IPS-18a (cell line): ENCODE results near the gene CGNL1.

Experiments
- H3K27ac ChIP-seq: one replicate; pipeline ENCODE4 v1.5.1; 2013; ENCODE audit warnings: low read length
- H3K27me3 ChIP-seq: one replicate; pipeline ENCODE4 v1.6.1; 2013; ENCODE audit warnings: mild to moderate bottlenecking, low read length; ENCODE audit not compliant: control insufficient read depth, insufficient read depth
- H3K36me3 ChIP-seq: one replicate; pipeline ENCODE4 v1.6.1; 2013; ENCODE audit warnings: low read depth, low read length; ENCODE audit not compliant: control insufficient read depth
- H3K4me1 ChIP-seq: one replicate; pipeline ENCODE4 v1.6.1; 2013; ENCODE audit warnings: low read depth, low read length; ENCODE audit not compliant: control insufficient read depth
- H3K4me3 ChIP-seq: one replicate; pipeline ENCODE4 v1.5.1; 2013; ENCODE audit warnings: low read length
- H3K9ac ChIP-seq: one replicate; pipeline ENCODE4 v1.6.1; 2013; ENCODE audit warnings: mild to moderate bottlenecking, low read length, moderate library complexity
- H3K9me3 ChIP-seq: one replicate; pipeline ENCODE4 v1.6.1; 2013; ENCODE audit warnings: low read depth, low read length; ENCODE audit not compliant: control insufficient read depth

The CGNL1 gene

DNA sequence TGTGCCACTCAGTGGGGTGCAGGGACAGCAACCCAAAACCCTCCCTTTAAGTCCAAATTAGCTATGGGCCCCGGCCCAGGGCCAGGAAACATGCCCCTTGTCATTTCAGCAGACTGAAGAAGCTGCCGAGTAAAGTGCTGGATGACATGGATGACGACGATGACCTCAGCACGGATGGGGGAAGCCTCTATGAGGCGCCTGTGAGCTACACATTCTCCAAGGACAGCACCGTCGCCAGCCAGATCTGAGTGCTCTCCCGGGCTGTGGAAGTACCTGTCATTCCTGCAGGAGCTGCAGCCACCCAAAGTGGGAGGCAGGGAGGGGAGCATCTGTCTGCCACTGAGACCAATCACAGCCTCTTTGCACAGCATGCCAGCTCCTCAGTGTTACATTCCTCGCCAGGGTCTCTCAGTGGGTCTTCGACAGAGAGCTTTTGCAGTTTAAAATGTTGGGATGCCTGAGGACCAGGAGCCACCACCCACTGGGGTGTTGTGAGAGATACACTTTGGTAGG is 171.0 kb downstream of the CGNL1 start:
- Histone ChIP-seq H3K4me1 (peaks cover 14% of the 10 kb centered on the region), H3K27me3 (no peaks in the 10 kb centered on the region), H3K27ac (no peak overlapping the region)

DNA sequence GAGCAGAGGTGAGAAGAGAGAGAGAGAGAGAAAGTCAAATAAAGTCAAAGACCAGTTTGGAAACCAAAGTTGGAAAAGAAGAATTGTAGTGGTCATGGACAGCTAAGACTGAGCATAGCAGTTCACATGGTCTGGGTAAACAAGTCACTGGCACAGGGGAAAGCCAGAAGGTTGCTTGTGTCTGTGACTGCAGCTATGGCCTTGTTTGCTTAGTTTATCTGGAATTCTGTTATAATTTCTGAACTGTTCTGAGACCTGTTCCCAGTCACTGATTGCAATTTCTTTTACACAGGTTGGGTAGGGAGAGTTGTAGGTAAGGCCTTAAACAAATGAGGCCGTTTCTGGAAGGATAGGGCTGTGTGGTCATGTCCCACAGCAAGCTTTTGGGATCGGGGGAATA is 172.0 kb downstream of the CGNL1 start:
- Histone ChIP-seq H3K9me3 (no peaks in the 10 kb centered on the region), H3K36me3 (peaks cover 47% of the 10 kb centered on the region), H3K4me1 (peaks cover 14% of the 10 kb centered on the region), H3K9ac (no peak overlapping the region), H3K4me3 (no peak overlapping the region), H3K27me3 (no peaks in the 10 kb centered on the region), H3K27ac (no peak overlapping the region)

More for the DNA sequence above, 171.0 kb downstream of the CGNL1 start:
- Histone ChIP-seq H3K9ac (no peak overlapping the region), H3K36me3 (peaks cover 47% of the 10 kb centered on the region), H3K4me3 (no peak overlapping the region), H3K9me3 (no peaks in the 10 kb centered on the region)

DNA sequence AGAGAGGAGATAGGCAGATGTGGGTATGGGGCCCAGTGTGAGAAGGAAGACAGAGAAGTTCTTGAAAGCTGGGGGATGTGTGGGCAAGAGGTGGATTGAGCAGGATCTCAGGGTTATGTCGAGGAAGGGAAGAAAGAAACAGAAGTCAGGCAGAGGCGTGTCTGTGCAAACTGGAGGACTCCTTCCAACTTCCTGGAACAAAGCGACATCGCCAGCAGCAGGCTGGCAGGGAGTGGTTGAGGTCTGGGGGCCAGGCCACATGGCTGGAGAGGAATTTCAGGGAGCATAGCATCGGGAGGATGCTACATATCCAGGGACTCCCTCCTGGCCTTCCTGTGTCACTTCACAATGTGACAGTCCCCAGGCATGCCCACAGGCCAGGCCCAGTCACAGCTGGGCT is 172.5 kb downstream of the CGNL1 start:
- no peak overlapping the region for H3K4me3 ChIP-seq
- H3K27ac ChIP-seq = no peak overlapping the region
- peaks cover 42% of the 10 kb centered on the region for H3K36me3 ChIP-seq
- H3K4me1 ChIP-seq = peaks cover 14% of the 10 kb centered on the region
- no peaks in the 10 kb centered on the region for H3K27me3 ChIP-seq
- no peaks in the 10 kb centered on the region for H3K9me3 ChIP-seq
- H3K9ac ChIP-seq = no peak overlapping the region

DNA sequence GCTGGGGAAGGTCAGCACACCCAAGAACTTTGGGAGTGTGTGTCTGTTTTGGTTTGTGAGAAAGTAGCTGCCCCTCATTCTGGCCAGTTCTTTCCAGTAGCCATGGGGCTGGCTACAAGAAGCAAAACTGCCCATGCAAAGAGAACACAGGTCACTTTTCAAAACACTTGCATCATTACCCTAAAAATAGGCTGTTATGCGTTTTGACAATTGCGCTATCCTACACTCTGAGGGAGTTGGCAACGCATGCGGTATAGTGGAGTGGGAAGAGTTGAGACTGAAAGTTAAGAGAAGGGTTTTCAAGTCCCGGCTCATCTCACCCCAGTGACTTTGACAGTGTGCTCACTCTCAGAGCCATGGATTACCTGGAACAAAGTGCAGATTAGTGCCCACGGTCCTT is 173.6 kb downstream of the CGNL1 start:
- H3K27me3 ChIP-seq = no peaks in the 10 kb centered on the region
- no peak overlapping the region for H3K9ac ChIP-seq
- no peak overlapping the region for H3K4me3 ChIP-seq
- no peaks in the 10 kb centered on the region for H3K9me3 ChIP-seq
- H3K4me1 ChIP-seq = peaks cover 14% of the 10 kb centered on the region
- peaks cover 32% of the 10 kb centered on the region for H3K36me3 ChIP-seq
- no peak overlapping the region for H3K27ac ChIP-seq

DNA sequence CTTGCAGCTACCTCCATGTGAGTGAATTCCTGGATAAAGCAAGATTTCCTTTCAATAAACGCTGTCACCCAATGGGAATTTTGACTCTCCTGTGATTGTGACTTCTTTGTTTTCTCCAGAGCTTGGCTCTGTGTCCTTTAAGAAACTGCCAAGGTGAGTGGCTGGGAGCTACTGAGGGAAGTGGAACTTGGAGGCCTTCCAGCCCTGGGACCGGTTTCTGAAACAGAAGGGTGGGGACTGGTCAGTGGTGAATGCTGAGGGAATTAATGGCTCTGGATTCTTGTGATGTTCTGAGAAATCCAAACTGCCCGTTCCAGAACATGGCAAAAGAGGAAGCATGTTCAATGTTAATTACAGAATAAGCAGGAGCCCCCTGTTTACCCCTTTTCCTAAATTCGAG is 174.3 kb downstream of the CGNL1 start:
- Histone ChIP-seq H3K4me1 (peaks cover 14% of the 10 kb centered on the region), H3K27ac (no peak overlapping the region), H3K9me3 (no peaks in the 10 kb centered on the region), H3K36me3 (peaks cover 26% of the 10 kb centered on the region), H3K27me3 (no peaks in the 10 kb centered on the region), H3K4me3 (no peak overlapping the region), H3K9ac (no peak overlapping the region)

DNA sequence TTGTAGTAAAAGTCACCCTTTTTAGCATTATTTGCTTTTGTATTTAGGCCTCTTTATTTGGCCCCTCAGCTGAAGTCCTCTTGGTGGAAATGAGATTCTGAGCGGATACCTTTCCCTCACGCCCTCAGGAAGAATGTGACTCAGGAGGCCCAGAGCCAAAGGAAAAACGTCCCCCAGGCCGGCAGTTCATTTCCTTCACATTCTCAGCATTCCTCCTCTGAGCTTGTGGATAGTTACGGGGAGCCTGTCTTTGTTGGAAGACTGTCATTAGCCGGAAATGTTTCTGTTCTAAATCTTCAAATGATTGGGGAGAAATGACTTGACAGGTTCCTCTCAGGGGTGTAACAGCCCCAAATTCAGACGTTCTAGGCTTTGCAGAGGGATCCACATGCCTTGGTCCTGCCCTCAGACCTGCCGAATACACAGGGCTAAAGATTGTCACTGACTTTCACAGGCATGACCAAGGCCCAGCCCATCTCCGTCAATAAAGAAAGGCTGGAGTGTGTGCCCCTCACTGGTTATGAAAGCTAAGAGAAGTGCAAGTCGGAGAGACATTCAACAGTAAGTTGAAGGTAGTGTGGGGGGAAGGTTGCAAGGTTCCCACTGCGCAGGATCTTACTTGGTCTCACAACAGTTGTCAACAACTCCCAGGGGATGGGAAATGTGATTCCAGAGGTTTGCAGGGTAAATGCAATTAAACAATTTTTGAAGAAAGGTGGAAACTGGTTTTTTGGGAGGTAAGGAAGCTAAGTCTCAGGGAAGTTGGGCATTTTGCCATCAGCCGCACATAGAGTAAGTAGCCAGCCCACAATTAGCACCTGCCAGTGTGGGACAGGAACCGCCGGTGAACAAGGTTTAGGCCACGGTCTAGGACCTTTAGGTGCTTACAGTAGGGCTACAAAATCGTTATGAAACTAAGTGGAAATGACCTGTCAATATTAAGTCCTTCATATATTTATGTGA is 175.7 kb downstream of the CGNL1 start:
- Histone ChIP-seq H3K4me3 (no peak overlapping the region), H3K9ac (no peak overlapping the region), H3K27ac (no peak overlapping the region)

DNA sequence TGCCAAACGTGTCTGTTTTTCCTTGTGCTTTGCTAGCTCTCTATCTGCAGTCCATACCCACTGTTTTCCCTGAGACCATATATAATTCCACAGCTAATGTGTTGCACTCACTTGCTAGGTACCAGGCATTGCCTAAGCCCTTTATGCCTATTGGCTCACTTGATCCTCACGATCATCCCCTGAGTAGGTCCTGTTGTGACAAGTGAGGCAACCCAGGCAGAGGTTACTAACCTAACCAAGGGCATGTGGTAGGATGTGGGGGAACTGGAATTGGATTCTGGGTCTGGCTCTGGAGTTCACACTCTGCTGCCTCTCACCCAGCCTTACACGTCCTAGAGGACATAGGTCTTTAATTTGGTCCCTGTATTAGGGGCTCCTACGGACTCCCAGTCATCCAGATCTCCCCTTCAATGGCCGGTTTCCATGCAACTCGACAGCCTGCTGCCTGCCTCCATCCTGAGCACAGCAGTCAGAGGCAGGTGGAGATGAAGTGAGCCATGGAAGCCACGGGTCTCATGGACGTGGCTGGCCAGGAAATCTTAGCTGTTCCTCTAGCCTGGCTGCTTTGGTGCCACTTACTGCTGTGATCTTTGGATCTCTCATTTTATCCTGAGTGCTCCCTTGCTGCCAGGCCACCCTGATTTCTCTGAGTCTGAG is 176.5 kb downstream of the CGNL1 start:
- Histone ChIP-seq H3K9me3 (no peaks in the 10 kb centered on the region), H3K27ac (no peak overlapping the region), H3K9ac (no peak overlapping the region), H3K27me3 (no peaks in the 10 kb centered on the region), H3K4me3 (no peak overlapping the region), H3K36me3 (peaks cover 15% of the 10 kb centered on the region), H3K4me1 (peaks cover 14% of the 10 kb centered on the region)

More for the DNA sequence above, 175.7 kb downstream of the CGNL1 start:
- Histone ChIP-seq H3K4me1 (peaks cover 14% of the 10 kb centered on the region), H3K27me3 (no peaks in the 10 kb centered on the region), H3K36me3 (peaks cover 19% of the 10 kb centered on the region), H3K9me3 (no peaks in the 10 kb centered on the region)

DNA sequence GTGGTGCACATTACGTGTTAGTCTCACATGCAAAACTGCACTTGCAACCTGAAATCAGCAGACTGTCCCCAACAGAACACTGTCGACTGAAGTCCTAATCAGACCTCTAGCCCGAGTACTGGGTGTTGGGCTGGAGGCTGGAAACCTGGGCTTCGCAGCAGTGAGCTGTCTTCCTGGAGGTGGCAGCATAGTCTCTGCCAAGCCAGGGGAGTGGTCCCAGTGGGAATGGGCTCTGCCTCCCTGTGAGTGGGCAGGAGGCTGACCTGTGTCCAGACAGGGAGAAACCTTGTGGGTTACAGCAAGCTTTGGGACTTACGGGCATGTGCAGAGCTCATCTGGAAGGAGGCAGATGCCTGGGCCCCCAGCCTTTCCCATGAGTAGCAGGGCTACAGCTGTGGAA is 177.2 kb downstream of the CGNL1 start:
- Histone ChIP-seq H3K27ac (no peak overlapping the region), H3K27me3 (no peaks in the 10 kb centered on the region), H3K36me3 (peaks cover 11% of the 10 kb centered on the region), H3K9me3 (no peaks in the 10 kb centered on the region), H3K4me1 (peaks cover 14% of the 10 kb centered on the region), H3K9ac (no peak overlapping the region), H3K4me3 (no peak overlapping the region)

DNA sequence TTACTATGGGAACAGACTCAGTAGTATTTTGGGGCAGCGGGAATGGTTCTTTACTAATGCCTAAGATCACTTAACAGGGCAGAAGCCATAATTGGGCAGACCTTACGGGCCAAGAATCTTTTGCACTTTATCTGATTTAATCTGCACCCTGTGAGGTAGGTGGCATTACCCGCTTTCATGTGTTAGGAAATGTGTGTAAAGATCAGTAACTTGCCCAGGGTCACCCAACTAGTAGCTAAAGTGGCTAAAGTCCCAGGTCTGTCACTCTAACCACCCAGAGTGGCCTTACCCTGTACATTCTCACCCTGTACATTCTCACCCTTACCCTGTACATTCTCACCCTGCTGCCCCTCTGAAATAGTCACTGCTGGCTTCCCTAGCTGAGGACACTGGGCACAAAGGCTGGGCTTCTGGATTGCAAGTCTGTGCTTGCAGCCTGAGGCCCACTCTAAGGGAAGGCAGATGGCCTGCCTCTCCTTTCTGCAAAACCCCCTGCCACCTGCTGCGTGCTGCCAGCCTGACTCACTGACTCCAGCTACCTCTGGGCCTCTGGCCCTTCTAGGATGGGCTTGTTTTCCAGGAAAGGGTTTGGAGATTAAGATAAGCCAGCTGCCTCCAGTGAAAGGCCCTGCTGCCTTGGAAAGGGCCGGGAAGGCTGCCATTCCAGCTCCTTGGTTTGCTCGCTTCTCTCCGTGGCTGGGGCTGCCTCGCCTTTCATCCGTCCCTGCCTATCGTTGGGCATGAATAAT is 177.9 kb downstream of the CGNL1 start:
- H3K4me1 ChIP-seq = peaks cover 14% of the 10 kb centered on the region
- H3K9ac ChIP-seq = no peak overlapping the region
- H3K27ac ChIP-seq = no peak overlapping the region
- no peaks in the 10 kb centered on the region for H3K27me3 ChIP-seq
- H3K4me3 ChIP-seq = no peak overlapping the region
- no peaks in the 10 kb centered on the region for H3K9me3 ChIP-seq
- H3K36me3 ChIP-seq = peaks cover 8% of the 10 kb centered on the region

DNA sequence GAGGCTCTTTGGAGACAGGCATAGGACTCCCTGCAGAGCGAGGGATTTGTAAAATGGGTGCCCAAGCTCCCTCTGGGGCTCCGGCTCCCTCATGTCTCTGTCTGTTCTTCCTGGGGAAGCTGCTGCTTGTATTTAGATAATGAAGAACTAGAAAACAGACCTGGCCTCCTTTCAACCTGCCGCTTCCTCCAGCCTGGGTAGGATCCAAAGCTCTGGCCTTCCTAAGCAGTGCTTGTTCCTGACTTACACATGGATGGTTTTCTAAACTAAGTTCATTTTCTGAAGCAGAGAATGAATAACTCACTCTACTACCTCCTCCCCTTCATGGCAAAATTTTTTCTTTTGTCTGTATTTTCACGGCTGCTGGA is 178.5 kb downstream of the CGNL1 start:
- H3K4me1 ChIP-seq = peaks cover 14% of the 10 kb centered on the region
- no peak overlapping the region for H3K9ac ChIP-seq
- no peak overlapping the region for H3K27ac ChIP-seq
- no peaks in the 10 kb centered on the region for H3K27me3 ChIP-seq
- no peak overlapping the region for H3K4me3 ChIP-seq
- H3K9me3 ChIP-seq = no peaks in the 10 kb centered on the region
- H3K36me3 ChIP-seq = peaks cover 3% of the 10 kb centered on the region

DNA sequence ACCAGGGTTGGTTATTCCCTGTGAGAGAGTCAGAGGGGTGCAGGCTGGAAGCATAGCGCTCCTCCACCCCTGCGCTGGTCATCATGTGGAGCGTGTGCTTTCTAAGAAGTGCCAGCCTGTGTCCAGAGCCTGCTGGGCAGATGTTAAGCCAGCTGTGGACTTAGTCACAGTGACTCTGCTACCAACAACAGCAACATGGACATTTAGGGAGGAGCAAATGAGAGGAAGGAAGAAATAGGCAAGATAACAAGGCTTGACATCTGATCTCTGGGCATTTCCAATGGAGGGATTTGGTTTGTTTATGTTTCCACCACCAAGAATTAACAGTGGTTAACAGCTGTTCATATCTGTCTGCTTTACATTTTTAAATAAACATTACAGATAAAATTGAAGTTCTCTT is 179.0 kb downstream of the CGNL1 start:
- Histone ChIP-seq H3K27ac (no peak overlapping the region), H3K36me3 (no peaks in the 10 kb centered on the region), H3K4me3 (no peak overlapping the region), H3K27me3 (no peaks in the 10 kb centered on the region), H3K4me1 (peaks cover 14% of the 10 kb centered on the region), H3K9me3 (no peaks in the 10 kb centered on the region), H3K9ac (no peak overlapping the region)
